ENCODE results near the gene RETREG2. TPM values are rescaled to one million over a fixed set of nuclear protein-coding genes. Genes with fewer than 3 reads are reported as not detected.

RETREG2 gene
- total RNA-seq, 1 donor from 2014 or later: 40.9 TPM

Other genes starting within 250 kb of the RETREG2 start
- gene CDK5R2, start 218.6 kb upstream of the RETREG2 start, total RNA-seq (ENCODE audit: insufficient read depth, low replicate concordance): not detected
- not detected for gene FEV, start 193.1 kb upstream of the RETREG2 start, total RNA-seq (ENCODE audit: insufficient read depth, low replicate concordance)
- gene CRYBA2, start 184.9 kb upstream of the RETREG2 start, total RNA-seq (ENCODE audit: insufficient read depth, low replicate concordance): not detected
- gene CFAP65, start 136.8 kb upstream of the RETREG2 start, total RNA-seq (ENCODE audit: insufficient read depth, low replicate concordance): 2.9 TPM
- not detected for gene IHH, start 117.4 kb upstream of the RETREG2 start, total RNA-seq (ENCODE audit: insufficient read depth, low replicate concordance)
- 13.0 TPM for gene NHEJ1, start 17.5 kb upstream of the RETREG2 start, total RNA-seq (ENCODE audit: insufficient read depth, low replicate concordance)
- not detected for gene SLC23A3, start 8.2 kb upstream of the RETREG2 start, total RNA-seq (ENCODE audit: insufficient read depth, low replicate concordance)
- 20.5 TPM for gene CNPPD1, start 1.4 kb upstream of the RETREG2 start, total RNA-seq (ENCODE audit: insufficient read depth, low replicate concordance)
- 20.5 TPM for gene ZFAND2B, start 28.5 kb downstream of the RETREG2 start, total RNA-seq (ENCODE audit: insufficient read depth, low replicate concordance)
- 34.2 TPM for gene ABCB6, start 40.7 kb downstream of the RETREG2 start, total RNA-seq (ENCODE audit: insufficient read depth, low replicate concordance)
- 83.3 TPM for gene ATG9A, start 51.4 kb downstream of the RETREG2 start, total RNA-seq (ENCODE audit: insufficient read depth, low replicate concordance)
- 27.9 TPM for gene ANKZF1, start 51.5 kb downstream of the RETREG2 start, total RNA-seq (ENCODE audit: insufficient read depth, low replicate concordance)
- gene GLB1L, start 67.2 kb downstream of the RETREG2 start, total RNA-seq (ENCODE audit: insufficient read depth, low replicate concordance): 12.0 TPM
- 24.1 TPM for gene STK16, start 67.2 kb downstream of the RETREG2 start, total RNA-seq (ENCODE audit: insufficient read depth, low replicate concordance)
- 0.72 TPM for gene TUBA4B, start 75.0 kb downstream of the RETREG2 start, total RNA-seq (ENCODE audit: insufficient read depth, low replicate concordance)
- 21.7 TPM for gene TUBA4A, start 75.6 kb downstream of the RETREG2 start, total RNA-seq (ENCODE audit: insufficient read depth, low replicate concordance)
- 45.0 TPM for gene DNAJB2, start 101.1 kb downstream of the RETREG2 start, total RNA-seq (ENCODE audit: insufficient read depth, low replicate concordance)
- gene PTPRN, start 131.1 kb downstream of the RETREG2 start, total RNA-seq (ENCODE audit: insufficient read depth, low replicate concordance): 5.5 TPM
- not detected for gene RESP18, start 154.5 kb downstream of the RETREG2 start, total RNA-seq (ENCODE audit: insufficient read depth, low replicate concordance)
- gene DNPEP, start 209.6 kb downstream of the RETREG2 start, total RNA-seq (ENCODE audit: insufficient read depth, low replicate concordance): 26.0 TPM
- gene DES, start 240.1 kb downstream of the RETREG2 start, total RNA-seq (ENCODE audit: insufficient read depth, low replicate concordance): 2,247 TPM